HG02678 (cell line): ENCODE data around the gene KRTAP23-1.

Experiments
- ATAC-seq: cut with Tn5 transposase; IDR thresholded peaks from one replicate; pipeline ENCODE4 v1.9.1; 2021; ENCODE audit warnings: mild to moderate bottlenecking, moderate library complexity; ENCODE audit not compliant: unreplicated experiment

KRTAP23-1 gene

GRCh38 chr21:30348506-30348905 is at the start of gene KRTAP23-1:
TSS of gene KRTAP23-1 (minus strand) at chr21:30348606. CDS start at chr21:30348606, 0 bp downstream.
- no peak for ATAC-seq

GRCh38 chr21:30395731-30396130 is 47.3 kb upstream of the KRTAP23-1 start, which contains the start of gene KRTAP13-1:
TSS of gene KRTAP13-1 (plus strand) at chr21:30396031. CDS start at chr21:30396087, 56 bp downstream.
- no peak for ATAC-seq

- no peak for ATAC-seq
Observed at GRCh38 chr21:30391492-30392025, 43.2 kb upstream of the KRTAP23-1 start.

- no peak for ATAC-seq
Observed at GRCh38 chr21:30382201-30382600, 33.8 kb upstream of the KRTAP23-1 start.

- ATAC-seq = no peak
Observed at GRCh38 chr21:30372139-30372770, 23.8 kb upstream of the KRTAP23-1 start, which contains the start of gene KRTAP13-2. TSS of gene KRTAP13-2 (minus strand) at chr21:30372271. CDS start at chr21:30372213, 58 bp downstream.

GRCh38 chr21:30355906-30356305 is 7.5 kb upstream of the KRTAP23-1 start:
- ATAC-seq = no peak

- no peak for ATAC-seq
Observed at GRCh38 chr21:30354308-30355005, 6.1 kb upstream of the KRTAP23-1 start.

GRCh38 chr21:30351534-30351933 is 3.1 kb upstream of the KRTAP23-1 start:
- ATAC-seq = no peak

GRCh38 chr21:30349572-30349971 is 1.2 kb upstream of the KRTAP23-1 start:
- no peak for ATAC-seq

GRCh38 chr21:30345014-30345413 is 3.4 kb downstream of the KRTAP23-1 start:
- ATAC-seq = no peak

GRCh38 chr21:30340714-30341573 is 7.5 kb downstream of the KRTAP23-1 start:
- no peak for ATAC-seq

- ATAC-seq = no peak
Observed at GRCh38 chr21:30338717-30339116, 9.7 kb downstream of the KRTAP23-1 start.

GRCh38 chr21:30337772-30338171 is 10.6 kb downstream of the KRTAP23-1 start:
- ATAC-seq = no peak

- ATAC-seq = no peak
Observed at GRCh38 chr21:30337276-30337744, 11.1 kb downstream of the KRTAP23-1 start, which contains the start of gene KRTAP27-1. TSS of gene KRTAP27-1 (minus strand) at chr21:30337694. CDS start at chr21:30337668, 26 bp downstream.

- no peak for ATAC-seq
Observed at GRCh38 chr21:30336596-30336995, 11.8 kb downstream of the KRTAP23-1 start.

- ATAC-seq = no peak
Observed at GRCh38 chr21:30333736-30334135, 14.7 kb downstream of the KRTAP23-1 start.

- no peak for ATAC-seq
Observed at GRCh38 chr21:30332681-30333080, 15.7 kb downstream of the KRTAP23-1 start.

GRCh38 chr21:30329203-30329875 is 19.1 kb downstream of the KRTAP23-1 start:
- no peak for ATAC-seq

GRCh38 chr21:30326390-30326789 is 22.0 kb downstream of the KRTAP23-1 start:
- ATAC-seq = no peak

- no peak for ATAC-seq
Observed at GRCh38 chr21:30320215-30320614, 28.2 kb downstream of the KRTAP23-1 start, which contains the start of gene KRTAP26-1. TSS of gene KRTAP26-1 (minus strand) at chr21:30320315. CDS start at chr21:30320035, 280 bp downstream.
